ENCODE results near the gene PAF1. TPM values are rescaled to one million over a fixed set of nuclear protein-coding genes. Genes with fewer than 3 reads are reported as not detected.

Gene PAF1
- total RNA-seq, 4 donors from 2014 or later = 48.1 to 65.3 (median 50.2) TPM

GRCh38 chr19:39424934-39425333, 34.0 kb upstream of the PAF1 start:
- no peaks in the 10 kb centered on the region for H3K9me3 ChIP-seq
- no peak overlapping the region for H3K4me3 ChIP-seq
- TF ChIP-seq CTCF (IDR thresholded peaks at IDR 0.05 in 4 of 5, conservative IDR thresholded peaks at IDR 0.05 in 1 of 5) = no peak
- no peak for TF ChIP-seq POLR2A (IDR thresholded peaks at IDR 0.05)
- DNase-seq = no peak
- no peaks in the 10 kb centered on the region for H3K27me3 ChIP-seq
- intact Hi-C loops (cut with DNase I; ENCODE audit: low total_unique reads) = no loop called here
- peaks cover 2 to 11% of the 10 kb centered on the region in 2 donors for H3K4me1 ChIP-seq
- H3K36me3 ChIP-seq = no peaks in the 10 kb centered on the region
- no peak overlapping the region for H3K27ac ChIP-seq
- no peak for ATAC-seq
- in situ Hi-C loops (cut with MboI; ENCODE audit: low sequenced_read_pairs in 4 of 4) = loop anchor here in 2 of 4 donors (25.0 kb wide), 2 partner anchors 112 to 412 kb away; partner anchors contain the start of genes DYRK1B (in 2 of the 2), FBL (in 2 of the 2), EID2 (in 1 of the 2) and EID2B (in 1 of the 2)

GRCh38 chr19:39423258-39424086, 32.6 kb upstream of the PAF1 start:
- in situ Hi-C loops (cut with MboI; ENCODE audit: low sequenced_read_pairs in 4 of 4) = no loop called here
- Histone ChIP-seq H3K27me3 (no peaks in the 10 kb centered on the region), H3K4me1 (peaks cover 1 to 4% of the 10 kb centered on the region in 2 donors), H3K27ac (no peak overlapping the region), H3K4me3 (no peak overlapping the region), H3K9me3 (no peaks in the 10 kb centered on the region), H3K36me3 (no peaks in the 10 kb centered on the region)
- intact Hi-C loops (cut with DNase I; ENCODE audit: low total_unique reads) = no loop called here
- TF ChIP-seq POLR2A (IDR thresholded peaks at IDR 0.05) (no peak), CTCF (IDR thresholded peaks at IDR 0.05 in 4 of 5, conservative IDR thresholded peaks at IDR 0.05 in 1 of 5) (no peak)
- DNase-seq (no peak), ATAC-seq (no peak)

- TF ChIP-seq CTCF (IDR thresholded peaks at IDR 0.05 in 4 of 5, conservative IDR thresholded peaks at IDR 0.05 in 1 of 5) (no peak), POLR2A (IDR thresholded peaks at IDR 0.05) (no peak)
- no peak for DNase-seq
- Histone ChIP-seq H3K9me3 (no peaks in the 10 kb centered on the region), H3K27ac (no peak overlapping the region), H3K4me3 (no peak overlapping the region), H3K27me3 (no peaks in the 10 kb centered on the region), H3K4me1 (no peaks in the 10 kb centered on the region), H3K36me3 (no peaks in the 10 kb centered on the region)
- no peak for ATAC-seq
- intact Hi-C loops (cut with DNase I; ENCODE audit: low total_unique reads) = no loop called here
- in situ Hi-C loops (cut with MboI; ENCODE audit: low sequenced_read_pairs in 4 of 4) = no loop called here
Measured at GRCh38 chr19:39422020-39422419, 31.1 kb upstream of the PAF1 start.

GRCh38 chr19:39420769-39421168, 29.9 kb upstream of the PAF1 start:
- intact Hi-C loops (cut with DNase I; ENCODE audit: low total_unique reads) (no loop called here), in situ Hi-C loops (cut with MboI; ENCODE audit: low sequenced_read_pairs in 4 of 4) (no loop called here)
- H3K9me3 ChIP-seq = no peaks in the 10 kb centered on the region
- no peak overlapping the region for H3K4me3 ChIP-seq
- no peak for DNase-seq
- H3K4me1 ChIP-seq = no peaks in the 10 kb centered on the region
- ATAC-seq = no peak
- no peak for TF ChIP-seq POLR2A (IDR thresholded peaks at IDR 0.05)
- TF ChIP-seq CTCF (IDR thresholded peaks at IDR 0.05 in 4 of 5, conservative IDR thresholded peaks at IDR 0.05 in 1 of 5) = no peak
- no peak overlapping the region for H3K27ac ChIP-seq
- H3K27me3 ChIP-seq = no peaks in the 10 kb centered on the region
- no peaks in the 10 kb centered on the region for H3K36me3 ChIP-seq

Measured in gastrocnemius medialis (tissue), 4 donors.